ENCODE measurements around the gene WDR27. TPM values are rescaled to one million over a fixed set of nuclear protein-coding genes. Genes with fewer than 3 reads are reported as not detected.

The WDR27 gene
- total RNA-seq, 2 donors from 2014 or later, result 19.6 to 59.1 TPM

- Mint-ChIP-seq H3K27me3 (no peaks in the 10 kb centered on the region), H3K4me1 (ENCODE audit: low read depth in 2 of 2) (no peaks in the 10 kb centered on the region), H3K36me3 (no peaks in the 10 kb centered on the region), H3K4me3 (no peak overlapping the region), H3K9me3 (no peaks in the 10 kb centered on the region), H3K27ac (no peak overlapping the region)
- DNase-seq (ENCODE audit: low spot score) (no peak), ATAC-seq (no peak)
These were observed 199.4 kb downstream of the WDR27 start for GRCh38 chr6:169502445-169502844.

- no peak overlapping the region for H3K4me3 Mint-ChIP-seq
- no peaks in the 10 kb centered on the region for H3K9me3 Mint-ChIP-seq
- H3K27me3 Mint-ChIP-seq, result peaks cover 0 to 4% of the 10 kb centered on the region in 2 donors
- H3K36me3 Mint-ChIP-seq, result no peaks in the 10 kb centered on the region
- H3K27ac Mint-ChIP-seq, result no peak overlapping the region
- ATAC-seq (no peak), DNase-seq (ENCODE audit: low spot score) (no peak)
- no peaks in the 10 kb centered on the region for H3K4me1 Mint-ChIP-seq (ENCODE audit: low read depth in 2 of 2)
These were observed 200.0 kb downstream of the WDR27 start for GRCh38 chr6:169501777-169502313.

- no peak overlapping the region for H3K27ac Mint-ChIP-seq
- H3K9me3 Mint-ChIP-seq, result no peaks in the 10 kb centered on the region
- no peak overlapping the region for H3K4me3 Mint-ChIP-seq
- H3K36me3 Mint-ChIP-seq, result no peaks in the 10 kb centered on the region
- no peak for ATAC-seq
- no peak for DNase-seq (ENCODE audit: low spot score)
- peaks cover 0 to 12% of the 10 kb centered on the region in 2 donors for H3K27me3 Mint-ChIP-seq
- no peaks in the 10 kb centered on the region for H3K4me1 Mint-ChIP-seq (ENCODE audit: low read depth in 2 of 2)
These were observed 200.7 kb downstream of the WDR27 start for GRCh38 chr6:169501128-169501527.

- DNase-seq (ENCODE audit: low spot score) (no peak), ATAC-seq (no peak)
- H3K27ac Mint-ChIP-seq, result no peak overlapping the region
- H3K9me3 Mint-ChIP-seq, result no peaks in the 10 kb centered on the region
- H3K4me3 Mint-ChIP-seq, result no peak overlapping the region
- no peaks in the 10 kb centered on the region for H3K4me1 Mint-ChIP-seq (ENCODE audit: low read depth in 2 of 2)
- H3K27me3 Mint-ChIP-seq, result peaks cover 4 to 16% of the 10 kb centered on the region in 2 donors
- H3K36me3 Mint-ChIP-seq, result no peaks in the 10 kb centered on the region
These were observed 201.1 kb downstream of the WDR27 start for GRCh38 chr6:169500688-169501087.

GRCh38 chr6:169499848-169500247 is 202.0 kb downstream of the WDR27 start:
- H3K27ac Mint-ChIP-seq, result no peak overlapping the region
- H3K4me3 Mint-ChIP-seq, result no peak overlapping the region
- no peaks in the 10 kb centered on the region for H3K9me3 Mint-ChIP-seq
- no peak for ATAC-seq
- H3K36me3 Mint-ChIP-seq, result no peaks in the 10 kb centered on the region
- H3K4me1 Mint-ChIP-seq (ENCODE audit: low read depth in 2 of 2), result no peaks in the 10 kb centered on the region
- DNase-seq (ENCODE audit: low spot score), result no peak
- peaks cover 6 to 16% of the 10 kb centered on the region in 2 donors for H3K27me3 Mint-ChIP-seq

GRCh38 chr6:169498916-169499513 is 202.8 kb downstream of the WDR27 start:
- DNase-seq (ENCODE audit: low spot score) (no peak), ATAC-seq (no peak)
- Mint-ChIP-seq H3K36me3 (no peaks in the 10 kb centered on the region), H3K27me3 (peaks cover 6 to 16% of the 10 kb centered on the region in 2 donors), H3K9me3 (no peaks in the 10 kb centered on the region), H3K4me1 (ENCODE audit: low read depth in 2 of 2) (no peaks in the 10 kb centered on the region), H3K4me3 (no peak overlapping the region), H3K27ac (no peak overlapping the region)

GRCh38 chr6:169495601-169496000 is 206.2 kb downstream of the WDR27 start:
- Mint-ChIP-seq H3K27ac (no peak overlapping the region), H3K36me3 (no peaks in the 10 kb centered on the region), H3K9me3 (no peaks in the 10 kb centered on the region), H3K4me1 (ENCODE audit: low read depth in 2 of 2) (no peaks in the 10 kb centered on the region), H3K4me3 (no peak overlapping the region), H3K27me3 (peaks cover 6 to 16% of the 10 kb centered on the region in 2 donors)
- no peak for ATAC-seq
- no peak for DNase-seq (ENCODE audit: low spot score)

- Mint-ChIP-seq H3K4me3 (no peak overlapping the region), H3K4me1 (ENCODE audit: low read depth in 2 of 2) (no peaks in the 10 kb centered on the region)
- ATAC-seq, result no peak
These were observed 207.8 kb downstream of the WDR27 start for GRCh38 chr6:169494038-169494437.

GRCh38 chr6:169491482-169491881 is 210.3 kb downstream of the WDR27 start:
- Mint-ChIP-seq H3K4me1 (ENCODE audit: low read depth in 2 of 2) (no peaks in the 10 kb centered on the region), H3K36me3 (no peaks in the 10 kb centered on the region), H3K27me3 (peaks cover 6 to 8% of the 10 kb centered on the region in 2 donors), H3K4me3 (no peak overlapping the region), H3K9me3 (no peaks in the 10 kb centered on the region), H3K27ac (no peak overlapping the region)
- no peak for DNase-seq (ENCODE audit: low spot score)
- ATAC-seq, result no peak

More at GRCh38 chr6:169494038-169494437, 207.8 kb downstream of the WDR27 start:
- Mint-ChIP-seq H3K27me3 (peaks cover 6 to 16% of the 10 kb centered on the region in 2 donors), H3K27ac (no peak overlapping the region), H3K36me3 (no peaks in the 10 kb centered on the region), H3K9me3 (no peaks in the 10 kb centered on the region)
- no peak for DNase-seq (ENCODE audit: low spot score)

- no peaks in the 10 kb centered on the region for H3K36me3 Mint-ChIP-seq
These were observed 211.0 kb downstream of the WDR27 start for GRCh38 chr6:169490830-169491229.

GRCh38 chr6:169490246-169490641 is 211.6 kb downstream of the WDR27 start:
- Mint-ChIP-seq H3K9me3 (no peaks in the 10 kb centered on the region), H3K27ac (no peak overlapping the region), H3K4me1 (ENCODE audit: low read depth in 2 of 2) (no peaks in the 10 kb centered on the region), H3K27me3 (no peaks in the 10 kb centered on the region), H3K36me3 (no peaks in the 10 kb centered on the region), H3K4me3 (no peak overlapping the region)
- DNase-seq (ENCODE audit: low spot score) (no peak), ATAC-seq (no peak)

More at GRCh38 chr6:169490830-169491229, 211.0 kb downstream of the WDR27 start:
- peaks cover 2 to 3% of the 10 kb centered on the region in 2 donors for H3K27me3 Mint-ChIP-seq
- no peaks in the 10 kb centered on the region for H3K4me1 Mint-ChIP-seq (ENCODE audit: low read depth in 2 of 2)
- ATAC-seq (no peak), DNase-seq (ENCODE audit: low spot score) (no peak)
- no peak overlapping the region for H3K27ac Mint-ChIP-seq
- no peaks in the 10 kb centered on the region for H3K9me3 Mint-ChIP-seq
- no peak overlapping the region for H3K4me3 Mint-ChIP-seq

GRCh38 chr6:169489563-169490245 is 212.1 kb downstream of the WDR27 start:
- no peaks in the 10 kb centered on the region for H3K4me1 Mint-ChIP-seq (ENCODE audit: low read depth in 2 of 2)
- H3K27ac Mint-ChIP-seq, result no peak overlapping the region
- no peaks in the 10 kb centered on the region for H3K27me3 Mint-ChIP-seq
- ATAC-seq, result no peak
- no peaks in the 10 kb centered on the region for H3K9me3 Mint-ChIP-seq
- no peaks in the 10 kb centered on the region for H3K36me3 Mint-ChIP-seq
- no peak for DNase-seq (ENCODE audit: low spot score)
- no peak overlapping the region for H3K4me3 Mint-ChIP-seq

GRCh38 chr6:169487579-169488436 is 214.0 kb downstream of the WDR27 start:
- DNase-seq (ENCODE audit: low spot score), result no peak
- Mint-ChIP-seq H3K27ac (no peak overlapping the region), H3K27me3 (peaks cover 2 to 9% of the 10 kb centered on the region in 2 donors), H3K9me3 (peaks cover 7% of the 10 kb centered on the region), H3K36me3 (peaks cover 10% of the 10 kb centered on the region), H3K4me3 (no peak overlapping the region), H3K4me1 (ENCODE audit: low read depth in 2 of 2) (no peaks in the 10 kb centered on the region)
- no peak for ATAC-seq

All from natural killer cell treated with Interleukin-12 subunit alpha and Interleukin-12 subunit beta and Interleukin-15 and Interleukin-18, amount 100 ng/mL, for 72 hours (primary cell).